GM23338 (cell line): ENCODE measurements around the gene HS6ST1.

Experiments used
- CTCF ChIP-seq, 2 experiments: fragments of 200-600 bp in 1 of 2; sonication (generic) in 1 of 2; conservative IDR thresholded peaks; 2 replicates each; pipeline versions ENCODE4 v1.5.1 to v1.6.1; 2016 to 2017; ENCODE audit warnings: antibody characterized with exemption in 2 of 2, low read depth in 2 of 2, mild to moderate bottlenecking in 2 of 2, moderate library complexity in 1 of 2
- POLR2AphosphoS5 ChIP-seq: IDR thresholded peaks from 2 replicates; pipeline ENCODE4 v1.6.1; 2016; ENCODE audit warnings: antibody characterized with exemption, low read depth
- TF ChIP-seq, protein P1 (sequence below): IDR thresholded peaks from one replicate; pipeline ENCODE4 v1.6.1; 2018; ENCODE audit warnings: antibody characterized with exemption; ENCODE audit not compliant: unreplicated experiment

DNA sequence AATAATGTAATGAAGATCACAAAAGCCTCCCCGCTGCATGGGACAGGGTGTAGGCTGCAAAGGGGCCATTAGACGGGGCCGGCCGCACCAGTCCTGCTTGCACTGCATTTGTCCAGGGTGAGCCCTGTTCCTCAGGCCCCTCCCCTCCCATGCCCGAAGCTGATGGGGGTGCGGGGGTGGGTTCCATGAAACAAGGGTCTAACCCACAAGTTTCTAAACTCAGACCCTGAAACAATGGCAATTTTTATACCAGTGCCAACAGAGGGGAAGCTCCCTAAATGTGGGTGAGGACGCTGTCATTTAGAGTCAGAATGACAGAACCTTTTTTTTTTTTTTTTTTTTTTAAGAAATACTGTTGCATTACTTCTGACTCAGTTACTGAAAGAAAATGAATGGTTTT, 39.7 kb downstream of the HS6ST1 start:
- TF ChIP-seq POLR2AphosphoS5 (no peak), CTCF (conservative IDR thresholded peaks at IDR 0.05; ENCODE audit: low read depth in 2 of 2) (no peak)
- TF ChIP-seq, protein P1, sequence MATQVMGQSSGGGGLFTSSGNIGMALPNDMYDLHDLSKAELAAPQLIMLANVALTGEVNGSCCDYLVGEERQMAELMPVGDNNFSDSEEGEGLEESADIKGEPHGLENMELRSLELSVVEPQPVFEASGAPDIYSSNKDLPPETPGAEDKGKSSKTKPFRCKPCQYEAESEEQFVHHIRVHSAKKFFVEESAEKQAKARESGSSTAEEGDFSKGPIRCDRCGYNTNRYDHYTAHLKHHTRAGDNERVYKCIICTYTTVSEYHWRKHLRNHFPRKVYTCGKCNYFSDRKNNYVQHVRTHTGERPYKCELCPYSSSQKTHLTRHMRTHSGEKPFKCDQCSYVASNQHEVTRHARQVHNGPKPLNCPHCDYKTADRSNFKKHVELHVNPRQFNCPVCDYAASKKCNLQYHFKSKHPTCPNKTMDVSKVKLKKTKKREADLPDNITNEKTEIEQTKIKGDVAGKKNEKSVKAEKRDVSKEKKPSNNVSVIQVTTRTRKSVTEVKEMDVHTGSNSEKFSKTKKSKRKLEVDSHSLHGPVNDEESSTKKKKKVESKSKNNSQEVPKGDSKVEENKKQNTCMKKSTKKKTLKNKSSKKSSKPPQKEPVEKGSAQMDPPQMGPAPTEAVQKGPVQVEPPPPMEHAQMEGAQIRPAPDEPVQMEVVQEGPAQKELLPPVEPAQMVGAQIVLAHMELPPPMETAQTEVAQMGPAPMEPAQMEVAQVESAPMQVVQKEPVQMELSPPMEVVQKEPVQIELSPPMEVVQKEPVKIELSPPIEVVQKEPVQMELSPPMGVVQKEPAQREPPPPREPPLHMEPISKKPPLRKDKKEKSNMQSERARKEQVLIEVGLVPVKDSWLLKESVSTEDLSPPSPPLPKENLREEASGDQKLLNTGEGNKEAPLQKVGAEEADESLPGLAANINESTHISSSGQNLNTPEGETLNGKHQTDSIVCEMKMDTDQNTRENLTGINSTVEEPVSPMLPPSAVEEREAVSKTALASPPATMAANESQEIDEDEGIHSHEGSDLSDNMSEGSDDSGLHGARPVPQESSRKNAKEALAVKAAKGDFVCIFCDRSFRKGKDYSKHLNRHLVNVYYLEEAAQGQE, result no peak
